ENCODE measurements around the gene PIH1D2.

DNA sequence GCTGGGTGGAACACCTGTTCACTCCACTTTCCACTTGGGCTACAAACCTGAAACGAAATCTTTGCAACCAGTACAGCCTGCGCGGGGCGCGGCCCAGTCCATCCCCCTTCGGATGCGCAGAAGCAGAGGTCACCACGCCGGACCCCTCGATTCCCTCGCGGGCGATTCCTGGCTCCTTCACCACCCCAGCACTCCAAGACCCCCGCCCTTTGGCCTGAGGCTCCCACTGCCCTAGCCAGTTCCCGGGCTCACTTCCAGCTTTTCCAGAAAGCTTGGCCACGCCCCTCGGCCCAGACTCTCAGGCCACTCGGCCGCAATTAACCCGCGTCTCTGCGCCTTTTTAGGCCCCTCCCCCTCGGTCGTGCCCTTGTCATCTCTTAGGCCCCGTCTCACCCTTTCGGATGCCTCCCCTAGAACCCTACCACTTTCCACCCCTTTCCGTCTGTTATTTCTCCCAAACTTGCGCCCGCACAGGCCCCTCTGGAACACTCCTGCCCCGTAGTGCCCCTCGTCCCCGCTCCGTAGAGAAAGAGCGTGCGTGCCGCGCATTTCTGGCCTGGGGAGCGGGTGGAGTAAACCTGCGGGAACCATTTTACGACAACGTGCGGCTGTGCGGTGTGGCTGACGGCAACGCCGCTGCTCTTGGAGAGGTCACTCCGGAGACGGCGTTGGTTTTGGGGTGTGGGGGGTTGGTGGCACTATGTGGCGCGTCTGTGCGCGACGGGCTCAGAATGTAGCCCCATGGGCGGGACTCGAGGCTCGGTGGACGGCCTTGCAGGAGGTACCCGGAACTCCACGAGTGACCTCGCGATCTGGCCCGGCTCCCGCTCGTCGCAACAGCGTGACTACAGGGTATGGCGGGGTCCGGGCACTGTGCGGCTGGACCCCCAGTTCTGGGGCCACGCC lies 48.8 kb downstream of the PIH1D2 start, which contains the start of gene DLAT:
- no peak for TF ChIP-seq SMARCC2 (IDR thresholded peaks at IDR 0.05; ENCODE audit: low read depth)
- TF ChIP-seq ATF7 (IDR thresholded peaks at IDR 0.05) = peak; percentile 68; the same call in 1 of the 2 replicates
- TF ChIP-seq FOXP1 (CRISPR knock-in tag; IDR thresholded peaks at IDR 0.05) = no peak
- TF ChIP-seq PRDM10 (IDR thresholded peaks at IDR 0.05; ENCODE audit: partially characterized antibody) = peak; percentile 35
- 0 out of 4 replicates have a peak, but pooled peaks of 1 of the 2 experiments have one; percentile 13 for TF ChIP-seq RAD21 (CRISPR knock-in tag; conservative IDR thresholded peaks at IDR 0.05 in 1 of 2, IDR thresholded peaks at IDR 0.05 in 1 of 2)
